ENCODE measurements around the gene GRIP1.
"Not testable (repeated sequence)": the region's sequence is repeated elsewhere in the genome, so short reads cannot be mapped to it uniquely, and the experiment has no call there.

GRIP1 gene

GRCh38 chr12:66531766-66532165 lies 147.1 kb downstream of the GRIP1 start:
- DNase-seq (ENCODE audit: low spot score), result no peak

GRCh38 chr12:66529934-66530333 lies 148.9 kb downstream of the GRIP1 start:
- no peak for DNase-seq (ENCODE audit: low spot score)

- DNase-seq (ENCODE audit: low spot score), result no peak
These were observed 162.3 kb downstream of the GRIP1 start for GRCh38 chr12:66516561-66516960.

- DNase-seq (ENCODE audit: low spot score), result no peak
These were observed 162.7 kb downstream of the GRIP1 start for GRCh38 chr12:66516133-66516532.

GRCh38 chr12:66514581-66514980 lies 164.3 kb downstream of the GRIP1 start:
- DNase-seq (ENCODE audit: low spot score), result no peak

- DNase-seq (ENCODE audit: low spot score), result no peak
These were observed 170.9 kb downstream of the GRIP1 start for GRCh38 chr12:66508025-66508424.

GRCh38 chr12:66503746-66504145 lies 175.1 kb downstream of the GRIP1 start:
- DNase-seq (ENCODE audit: low spot score), result no peak

GRCh38 chr12:66502911-66503310 lies 176.0 kb downstream of the GRIP1 start:
- no peak for DNase-seq (ENCODE audit: low spot score)

GRCh38 chr12:66500841-66501240 lies 178.0 kb downstream of the GRIP1 start:
- no peak for DNase-seq (ENCODE audit: low spot score)

- DNase-seq (ENCODE audit: low spot score), result no peak
These were observed 178.8 kb downstream of the GRIP1 start for GRCh38 chr12:66500091-66500490.

- no peak for DNase-seq (ENCODE audit: low spot score)
These were observed 179.9 kb downstream of the GRIP1 start for GRCh38 chr12:66499000-66499399.

- DNase-seq (ENCODE audit: low spot score), result not testable (repeated sequence)
These were observed 180.8 kb downstream of the GRIP1 start for GRCh38 chr12:66498059-66498458.

GRCh38 chr12:66497008-66497897 lies 181.6 kb downstream of the GRIP1 start:
- DNase-seq (ENCODE audit: low spot score), result no peak

- no peak for DNase-seq (ENCODE audit: low spot score)
These were observed 182.3 kb downstream of the GRIP1 start for GRCh38 chr12:66496595-66496994.

GRCh38 chr12:66495709-66496108 lies 183.2 kb downstream of the GRIP1 start:
- DNase-seq (ENCODE audit: low spot score), result no peak

GRCh38 chr12:66493819-66494218 lies 185.1 kb downstream of the GRIP1 start:
- no peak for DNase-seq (ENCODE audit: low spot score)

- DNase-seq (ENCODE audit: low spot score), result no peak
These were observed 187.0 kb downstream of the GRIP1 start for GRCh38 chr12:66491853-66492252.

GRCh38 chr12:66482351-66483203 lies 196.3 kb downstream of the GRIP1 start:
- DNase-seq (ENCODE audit: low spot score), result no peak

GRCh38 chr12:66467932-66468331 lies 210.9 kb downstream of the GRIP1 start:
- no peak for DNase-seq (ENCODE audit: low spot score)

GRCh38 chr12:66461331-66461730 lies 217.5 kb downstream of the GRIP1 start:
- no peak for DNase-seq (ENCODE audit: low spot score)

- no peak for DNase-seq (ENCODE audit: low spot score)
These were observed 218.9 kb downstream of the GRIP1 start for GRCh38 chr12:66459944-66460482.

- no peak for DNase-seq (ENCODE audit: low spot score)
These were observed 222.3 kb downstream of the GRIP1 start for GRCh38 chr12:66456612-66457011.

- DNase-seq (ENCODE audit: low spot score), result no peak
These were observed 225.0 kb downstream of the GRIP1 start for GRCh38 chr12:66453844-66454243.
